ENCODE results near the gene CEACAM1.

The CEACAM1 gene

GRCh38 chr19:42472402-42473147 lies 55.7 kb downstream of the CEACAM1 start:
- H3K9me3 ChIP-seq (replicated peaks; ENCODE audit: insufficient read depth, low read length): no peaks in the 10 kb centered on the region
- H3K4me2 ChIP-seq (ENCODE audit: low read depth, low read length): no peak overlapping the region
- no peak overlapping the region for H3K4me3 ChIP-seq (ENCODE audit: low read length)
- H3K9me2 ChIP-seq (replicated peaks; ENCODE audit: insufficient read depth, low read length): no peaks in the 10 kb centered on the region
- no peak for TF ChIP-seq CTCF (IDR thresholded peaks at IDR 0.05; ENCODE audit: low read length)
- no peak for TF ChIP-seq EZH2phosphoT487 (IDR thresholded peaks at IDR 0.05; ENCODE audit: low read length)
- TF ChIP-seq EZH2 (optimal IDR thresholded peaks at IDR 0.05; ENCODE audit: low read depth, low read length): no peak
- H3K79me2 ChIP-seq (ENCODE audit: low read length): no peaks in the 10 kb centered on the region
- no peak overlapping the region for H3K9ac ChIP-seq (ENCODE audit: low read length)
- H3K27ac ChIP-seq (ENCODE audit: low read length): no peak overlapping the region
- H3K4me1 ChIP-seq (ENCODE audit: low read length): no peaks in the 10 kb centered on the region
- no peaks in the 10 kb centered on the region for H3K27me3 ChIP-seq (replicated peaks; ENCODE audit: insufficient read depth, low read length)
- no peak overlapping the region for H2AFZ ChIP-seq (ENCODE audit: low read length)
- DNase-seq: no peak
- no peaks in the 10 kb centered on the region for H4K20me1 ChIP-seq (ENCODE audit: insufficient read depth, low read length)
- no peaks in the 10 kb centered on the region for H3K36me3 ChIP-seq (replicated peaks; ENCODE audit: insufficient read depth, low read length)
- H3F3A ChIP-seq (ENCODE audit: insufficient read depth, low read length): no peaks in the 10 kb centered on the region

DNA sequence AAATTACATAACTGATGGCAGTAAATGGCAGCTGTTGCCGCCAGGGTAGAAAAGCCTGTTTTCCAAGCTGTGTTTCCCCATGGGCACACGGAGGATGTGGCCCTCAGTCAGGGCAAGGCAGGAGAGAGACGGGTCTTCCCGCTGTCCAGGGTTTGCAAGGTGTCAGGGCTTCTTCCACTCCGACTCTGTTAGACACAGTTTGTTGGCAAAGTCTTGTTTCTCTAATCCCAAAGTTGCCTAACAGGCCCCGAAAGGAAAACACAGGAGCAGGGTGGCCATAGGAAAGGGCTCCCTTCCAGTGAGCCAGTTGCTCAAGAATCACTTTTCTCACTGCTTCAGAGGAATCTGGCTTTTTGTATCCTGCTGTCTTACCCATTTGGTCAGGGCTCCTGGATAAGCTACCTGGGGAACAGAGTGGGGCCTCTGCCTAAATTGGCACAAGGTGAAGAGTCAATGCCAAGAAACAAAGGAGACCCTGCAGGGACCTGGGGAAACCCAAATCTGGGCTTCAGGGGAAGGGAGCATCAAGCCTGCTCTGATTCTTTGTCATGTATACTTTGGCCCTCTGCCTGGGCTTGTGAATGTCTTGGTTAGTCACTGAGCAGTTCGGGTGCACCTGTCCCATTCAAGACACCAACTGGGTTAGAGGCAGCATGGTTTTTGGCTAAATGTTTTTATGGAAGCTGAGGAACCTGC lies 56.6 kb downstream of the CEACAM1 start:
- no peaks in the 10 kb centered on the region for H3F3A ChIP-seq (ENCODE audit: insufficient read depth, low read length)
- H4K20me1 ChIP-seq (ENCODE audit: insufficient read depth, low read length): no peaks in the 10 kb centered on the region
- DNase-seq: no peak
- no peak overlapping the region for H3K9ac ChIP-seq (ENCODE audit: low read length)
- no peaks in the 10 kb centered on the region for H3K36me3 ChIP-seq (replicated peaks; ENCODE audit: insufficient read depth, low read length)
- no peaks in the 10 kb centered on the region for H3K79me2 ChIP-seq (ENCODE audit: low read length)
- no peak overlapping the region for H2AFZ ChIP-seq (ENCODE audit: low read length)
- no peaks in the 10 kb centered on the region for H3K27me3 ChIP-seq (replicated peaks; ENCODE audit: insufficient read depth, low read length)
- H3K27ac ChIP-seq (ENCODE audit: low read length): no peak overlapping the region
- H3K4me2 ChIP-seq (ENCODE audit: low read depth, low read length): no peak overlapping the region
- no peak overlapping the region for H3K4me3 ChIP-seq (ENCODE audit: low read length)
- no peaks in the 10 kb centered on the region for H3K9me2 ChIP-seq (replicated peaks; ENCODE audit: insufficient read depth, low read length)
- H3K4me1 ChIP-seq (ENCODE audit: low read length): no peaks in the 10 kb centered on the region
- H3K9me3 ChIP-seq (replicated peaks; ENCODE audit: insufficient read depth, low read length): no peaks in the 10 kb centered on the region
- no peak for TF ChIP-seq EZH2 (optimal IDR thresholded peaks at IDR 0.05; ENCODE audit: low read depth, low read length)
- TF ChIP-seq CTCF (IDR thresholded peaks at IDR 0.05; ENCODE audit: low read length): no peak
- TF ChIP-seq EZH2phosphoT487 (IDR thresholded peaks at IDR 0.05; ENCODE audit: low read length): no peak

- H2AFZ ChIP-seq (ENCODE audit: low read length): no peak overlapping the region
- H3K36me3 ChIP-seq (replicated peaks; ENCODE audit: insufficient read depth, low read length): no peaks in the 10 kb centered on the region
- no peaks in the 10 kb centered on the region for H3K9me3 ChIP-seq (replicated peaks; ENCODE audit: insufficient read depth, low read length)
- H3K9ac ChIP-seq (ENCODE audit: low read length): no peak overlapping the region
- no peak overlapping the region for H3K4me3 ChIP-seq (ENCODE audit: low read length)
- no peak overlapping the region for H3K4me2 ChIP-seq (ENCODE audit: low read depth, low read length)
- H3K79me2 ChIP-seq (ENCODE audit: low read length): no peaks in the 10 kb centered on the region
- H4K20me1 ChIP-seq (ENCODE audit: insufficient read depth, low read length): no peaks in the 10 kb centered on the region
- no peaks in the 10 kb centered on the region for H3K9me2 ChIP-seq (replicated peaks; ENCODE audit: insufficient read depth, low read length)
- H3K4me1 ChIP-seq (ENCODE audit: low read length): peaks cover 8% of the 10 kb centered on the region
- H3K27ac ChIP-seq (ENCODE audit: low read length): no peak overlapping the region
- TF ChIP-seq CTCF (IDR thresholded peaks at IDR 0.05; ENCODE audit: low read length): no peak
- TF ChIP-seq EZH2 (optimal IDR thresholded peaks at IDR 0.05; ENCODE audit: low read depth, low read length): no peak
- TF ChIP-seq EZH2phosphoT487 (IDR thresholded peaks at IDR 0.05; ENCODE audit: low read length): no peak
- H3K27me3 ChIP-seq (replicated peaks; ENCODE audit: insufficient read depth, low read length): no peaks in the 10 kb centered on the region
- DNase-seq: no peak
- no peaks in the 10 kb centered on the region for H3F3A ChIP-seq (ENCODE audit: insufficient read depth, low read length)
These were observed 58.7 kb downstream of the CEACAM1 start for GRCh38 chr19:42469311-42470235.
